GM21619 (cell line): ENCODE measurements around the gene PARD3.

Source experiments
- ATAC-seq: cut with Tn5 transposase; IDR thresholded peaks from one replicate; pipeline ENCODE4 v1.9.1; 2021; ENCODE audit not compliant: unreplicated experiment

PARD3 gene

DNA sequence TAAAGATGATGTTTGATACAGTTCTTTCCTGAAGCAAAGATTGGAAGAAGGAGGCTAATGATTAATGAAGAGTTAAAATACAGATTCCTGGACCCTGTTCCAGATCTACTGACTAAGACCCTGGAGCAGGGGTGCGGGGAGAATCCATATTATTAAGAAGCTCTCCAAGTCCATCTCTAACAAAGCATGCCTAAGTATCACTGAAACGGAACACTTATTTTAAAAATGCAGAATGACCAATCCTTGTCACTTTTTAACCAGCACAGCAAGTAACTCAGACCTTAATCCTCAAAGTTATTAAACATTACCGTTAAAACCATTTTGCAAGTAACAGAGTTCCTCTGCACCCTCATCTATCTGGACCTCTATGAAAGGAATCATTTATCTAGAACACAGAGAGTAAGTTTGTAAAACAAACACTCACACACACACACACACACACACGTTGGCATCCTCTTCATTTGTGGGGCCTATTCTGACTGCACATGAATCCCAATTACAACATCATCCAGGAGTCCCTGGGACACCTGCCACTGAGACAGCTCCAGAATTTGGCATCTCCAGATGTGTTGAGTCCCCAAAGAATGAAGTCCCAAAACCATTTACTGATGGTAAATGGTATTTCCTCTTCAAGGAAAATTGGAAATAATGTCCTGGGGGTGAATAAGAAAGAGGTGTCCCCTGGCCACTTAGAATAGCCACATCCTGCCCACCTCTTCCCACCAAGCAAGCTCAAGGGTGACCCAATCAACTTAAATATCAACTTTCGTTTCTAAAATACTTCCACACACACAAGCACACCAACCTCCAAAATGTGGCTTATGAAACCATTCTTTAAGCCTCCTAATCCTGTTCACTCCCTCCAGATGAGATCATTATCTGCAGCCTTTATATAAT lies 117.5 kb downstream of the PARD3 start:
- ATAC-seq, result no peak

DNA sequence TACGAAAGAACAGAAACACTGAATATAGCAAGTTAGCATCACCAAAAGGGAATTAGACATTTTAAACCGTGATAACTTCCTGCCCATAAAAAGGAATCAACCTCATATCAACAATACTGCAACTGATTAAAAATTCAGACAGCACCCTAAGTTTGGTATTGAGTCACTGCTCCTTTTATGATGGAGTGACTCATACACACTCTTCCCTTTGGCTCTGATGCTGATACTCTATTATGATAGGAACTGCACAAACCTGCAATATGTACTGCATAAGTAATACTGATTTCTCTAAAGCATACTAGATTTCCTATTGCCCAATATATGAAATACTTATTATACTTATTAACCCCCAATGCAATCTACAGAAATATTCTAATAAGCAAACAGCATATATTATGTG lies 118.7 kb downstream of the PARD3 start:
- ATAC-seq, result no peak

DNA sequence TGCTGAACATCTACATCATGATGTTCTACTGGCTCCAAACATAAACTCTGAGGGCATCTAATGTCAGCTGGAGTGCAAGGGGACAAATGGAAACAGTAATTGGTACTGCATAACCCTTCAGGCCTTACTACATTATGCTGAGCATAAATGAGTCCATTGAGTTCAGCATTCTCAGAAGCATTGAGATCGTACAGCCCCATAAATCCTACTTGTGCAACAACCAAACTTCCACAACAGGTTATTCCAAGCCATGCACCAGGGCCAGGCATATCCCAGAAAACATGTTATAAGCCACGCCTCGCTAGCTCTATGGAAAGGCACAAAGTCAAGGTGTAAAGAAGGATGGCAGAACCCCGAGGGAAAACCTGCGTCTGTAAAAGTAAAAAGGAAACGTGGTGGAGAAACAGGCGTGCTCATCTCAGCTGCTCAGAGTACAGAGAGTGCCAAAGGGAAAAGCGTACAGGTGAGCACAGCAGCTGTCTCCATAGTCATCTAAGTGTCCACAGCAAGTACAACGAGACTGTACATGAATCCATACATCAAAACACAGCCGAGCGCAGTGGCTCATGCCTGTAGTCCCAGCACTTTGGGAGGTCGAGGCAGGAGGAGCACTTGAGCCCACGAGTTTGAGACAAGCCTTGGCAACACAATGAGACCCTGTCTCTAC lies 124.6 kb downstream of the PARD3 start:
- ATAC-seq, result no peak

DNA sequence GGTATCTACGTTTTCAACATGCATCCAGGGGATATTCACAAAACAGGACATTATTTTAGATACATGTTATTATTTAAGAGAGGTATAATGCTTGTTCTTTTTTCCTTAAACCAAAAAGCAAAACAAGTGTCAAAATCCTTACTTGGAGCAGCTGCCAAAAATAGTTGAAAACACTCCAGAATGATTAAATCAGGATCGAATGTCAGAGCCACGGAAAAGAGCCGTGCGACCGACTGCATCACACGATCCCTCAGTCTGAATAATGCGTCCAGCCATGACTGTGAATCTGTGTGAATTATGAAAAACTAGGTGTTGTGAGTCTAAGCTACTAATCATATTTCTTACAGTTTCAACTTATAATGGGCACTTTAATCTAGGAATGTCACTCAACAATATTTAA lies 126.0 kb downstream of the PARD3 start:
- no peak for ATAC-seq

DNA sequence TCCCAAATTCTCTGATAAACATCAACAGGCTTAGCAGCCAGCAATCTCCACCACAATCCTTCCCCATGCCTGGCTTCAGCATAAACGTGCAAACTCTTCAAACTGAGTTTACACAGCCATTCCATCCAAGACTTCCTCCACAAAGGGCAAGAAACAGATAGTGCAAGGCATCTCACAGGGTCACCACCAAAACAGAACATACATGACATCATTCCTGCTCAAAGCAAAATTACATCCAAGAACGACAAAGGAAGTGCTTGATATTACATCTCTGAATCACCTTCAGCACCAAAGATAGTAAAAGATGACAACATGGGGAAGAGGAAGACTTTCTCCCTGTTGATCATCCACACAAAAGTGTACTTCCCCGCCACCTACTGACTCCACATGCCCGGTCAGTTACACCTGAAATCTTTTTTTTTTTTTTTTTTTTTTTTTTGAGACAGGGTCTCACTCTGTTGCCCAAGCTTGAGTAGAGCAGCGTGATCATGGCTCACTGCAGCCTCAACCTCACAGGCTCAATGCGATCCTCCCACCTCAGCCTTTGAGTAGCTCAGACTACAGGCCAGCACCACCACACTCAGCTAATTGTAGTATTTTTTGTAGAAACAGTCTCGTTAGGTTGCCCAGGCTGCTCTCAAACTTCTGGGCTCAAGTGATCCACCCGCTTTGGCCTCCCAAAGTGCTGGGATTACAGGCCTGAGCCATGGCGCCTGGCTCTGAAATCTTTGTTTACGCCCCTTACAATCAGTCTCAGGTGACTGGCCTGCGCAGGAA lies 127.5 kb downstream of the PARD3 start:
- ATAC-seq, result no peak

DNA sequence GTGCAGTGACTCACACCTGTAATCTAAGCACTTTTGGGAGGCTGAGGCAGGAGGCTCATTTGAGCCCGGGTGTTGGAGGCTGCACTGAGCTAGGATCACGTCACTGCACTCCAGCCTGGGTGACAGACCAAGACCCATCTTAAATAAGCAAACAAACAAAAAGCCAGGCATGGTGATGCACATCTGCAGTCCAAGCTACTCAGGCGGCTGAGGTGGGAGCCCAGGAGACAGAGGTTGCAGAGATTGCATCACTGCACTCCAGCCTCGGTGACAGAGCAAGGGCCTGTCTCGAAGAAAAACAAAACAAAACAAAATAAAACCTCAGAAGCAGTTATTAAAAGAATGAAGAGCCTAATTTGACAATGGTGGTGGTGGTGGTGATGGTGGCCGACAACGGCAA lies 132.5 kb downstream of the PARD3 start:
- ATAC-seq, result no peak

DNA sequence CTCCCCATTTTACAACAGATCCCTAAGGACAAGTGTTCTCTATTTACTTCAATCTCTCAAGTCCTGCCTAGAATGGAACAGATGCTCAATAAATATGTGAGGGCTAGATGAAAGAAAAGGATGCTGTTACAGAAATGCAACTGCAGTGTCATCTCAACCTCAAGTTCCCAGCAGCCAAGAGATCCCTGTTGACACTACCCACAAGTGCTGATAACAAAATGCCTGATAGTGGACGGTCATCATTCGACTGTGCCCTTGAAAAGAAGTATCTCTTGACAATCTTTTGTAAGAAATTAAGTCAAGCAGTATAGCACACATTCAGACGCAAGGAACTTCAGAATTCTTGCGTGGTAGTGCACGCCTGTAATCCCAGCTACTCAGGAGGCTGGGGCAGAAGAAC lies 133.2 kb downstream of the PARD3 start:
- ATAC-seq, result no peak

DNA sequence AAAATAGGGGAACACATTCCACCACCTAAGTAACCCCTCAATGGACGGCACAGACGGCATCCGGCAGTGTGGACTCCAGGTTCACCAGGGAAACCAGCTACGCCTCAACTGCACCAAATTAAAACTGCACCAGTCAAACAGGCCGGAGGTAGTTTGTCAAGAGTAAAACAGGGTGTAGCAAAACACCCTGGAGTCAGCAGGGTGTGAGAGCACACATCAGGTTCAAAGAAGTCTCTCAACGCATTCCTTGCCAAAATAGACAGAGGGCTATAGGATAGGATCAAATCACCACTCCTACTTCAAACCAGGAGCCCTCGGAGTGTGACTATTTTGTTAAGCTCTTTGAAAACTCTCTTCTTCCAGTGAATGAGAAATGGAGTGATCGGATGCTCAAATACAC lies 135.9 kb downstream of the PARD3 start:
- no peak for ATAC-seq

DNA sequence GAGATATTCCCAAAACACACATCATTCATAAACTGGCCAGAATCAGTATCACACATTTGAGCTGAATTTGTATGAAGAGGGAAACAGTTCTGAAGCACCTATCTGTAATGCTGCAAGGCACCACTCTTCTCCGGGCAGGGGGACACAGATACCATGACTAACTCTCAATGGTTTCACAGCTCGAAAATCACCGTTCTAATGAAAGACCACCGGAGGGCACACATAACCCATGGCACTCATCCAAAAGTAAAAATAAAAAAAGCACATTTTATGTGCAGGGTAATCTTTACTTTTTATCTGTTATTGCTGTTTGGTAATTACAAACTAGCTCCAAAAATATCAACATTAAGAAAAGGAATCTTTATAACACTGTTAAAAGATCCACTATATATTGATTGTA lies 137.5 kb downstream of the PARD3 start:
- no peak for ATAC-seq

DNA sequence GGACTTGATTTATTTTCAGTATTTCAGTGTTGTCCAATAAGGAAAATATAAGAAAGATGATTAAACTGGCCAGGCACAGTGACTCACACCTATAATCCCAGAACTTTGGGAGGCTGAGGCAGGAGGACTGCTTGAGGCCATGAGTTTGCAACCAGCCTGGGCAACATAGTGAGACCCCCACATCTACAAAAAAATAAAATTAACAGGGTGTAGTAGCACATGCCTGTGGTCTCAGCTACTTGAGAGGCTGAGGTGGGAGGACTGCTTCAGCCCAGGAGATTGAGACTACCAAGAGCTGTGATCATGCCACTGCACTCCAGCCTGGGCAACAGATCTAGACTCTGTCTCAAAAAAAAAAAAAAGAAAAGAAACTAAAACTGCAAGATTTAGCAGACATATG lies 138.0 kb downstream of the PARD3 start:
- ATAC-seq, result no peak

DNA sequence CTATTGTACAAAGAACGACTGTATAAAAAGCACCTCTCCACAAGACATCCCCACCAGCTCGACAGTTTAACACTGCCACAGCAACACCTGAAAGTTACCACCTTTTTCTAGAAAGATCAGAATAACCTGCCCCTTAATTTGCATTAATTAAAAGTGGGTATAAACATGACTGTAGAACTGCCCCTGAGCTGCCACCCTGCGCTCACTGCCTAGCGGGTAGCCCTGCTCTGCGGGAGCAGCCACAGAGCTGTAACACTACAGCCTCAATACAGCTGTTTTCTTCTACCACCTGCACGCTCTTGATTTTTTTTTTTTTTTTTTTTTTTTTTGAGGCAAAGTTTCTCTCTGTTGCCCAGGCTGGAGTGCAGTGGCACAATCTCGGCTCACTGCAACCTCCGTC lies 140.9 kb downstream of the PARD3 start:
- ATAC-seq, result no peak

DNA sequence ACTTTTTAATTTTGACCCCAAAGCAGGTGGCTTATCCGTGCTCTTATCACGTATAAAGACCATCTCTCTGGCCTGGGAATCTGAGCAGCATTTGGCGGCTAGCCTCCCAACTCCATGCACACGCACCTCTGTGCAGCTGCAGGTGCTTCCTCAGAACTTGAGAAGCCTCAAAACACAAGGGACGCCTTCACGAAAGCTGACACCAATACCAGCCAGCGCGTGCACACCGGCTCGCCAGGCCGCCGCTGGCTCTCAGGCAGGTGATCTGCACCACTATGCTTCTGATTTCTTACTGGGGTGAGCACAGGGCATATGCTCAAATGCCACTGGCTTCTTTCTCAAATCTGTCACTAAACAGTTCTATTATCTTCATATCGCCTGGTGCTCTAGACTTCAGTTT lies 145.0 kb downstream of the PARD3 start:
- ATAC-seq, result no peak

DNA sequence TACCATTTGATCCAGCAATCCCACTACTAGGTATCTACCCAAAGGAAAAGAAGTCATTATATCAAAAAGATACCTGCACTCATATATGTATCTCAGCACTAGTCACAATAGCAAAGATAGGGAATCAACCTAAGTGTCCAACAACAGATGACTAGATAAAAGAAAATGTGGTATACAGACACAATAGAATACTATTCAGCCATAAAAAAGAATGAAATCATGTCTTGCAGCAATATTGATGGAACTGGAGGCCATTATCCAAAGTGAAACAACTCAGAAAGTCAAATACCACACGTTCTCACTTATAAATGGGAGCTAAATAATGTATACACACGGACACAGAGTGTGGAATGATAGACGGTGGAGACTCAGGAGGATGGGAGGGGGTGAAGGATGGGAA lies 146.0 kb downstream of the PARD3 start:
- no peak for ATAC-seq

DNA sequence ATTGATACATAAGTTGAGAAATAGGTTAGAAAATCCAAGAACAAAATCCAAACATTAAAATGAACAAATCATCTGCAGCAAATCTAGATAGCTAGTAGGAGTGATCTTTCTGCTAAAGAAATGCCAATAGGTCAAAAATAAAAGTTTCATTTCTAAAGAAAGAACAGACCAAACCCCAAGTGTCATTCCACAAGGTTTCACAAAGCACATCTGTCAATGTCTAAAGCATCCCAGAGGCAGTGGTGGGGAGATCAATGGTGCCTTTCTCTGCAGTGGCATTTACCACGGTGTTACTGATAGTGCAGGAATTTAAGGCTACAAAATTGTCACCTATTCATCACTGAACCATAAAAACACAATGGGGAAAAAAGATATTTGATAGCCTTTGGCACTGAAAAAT lies 147.9 kb downstream of the PARD3 start:
- no peak for ATAC-seq

DNA sequence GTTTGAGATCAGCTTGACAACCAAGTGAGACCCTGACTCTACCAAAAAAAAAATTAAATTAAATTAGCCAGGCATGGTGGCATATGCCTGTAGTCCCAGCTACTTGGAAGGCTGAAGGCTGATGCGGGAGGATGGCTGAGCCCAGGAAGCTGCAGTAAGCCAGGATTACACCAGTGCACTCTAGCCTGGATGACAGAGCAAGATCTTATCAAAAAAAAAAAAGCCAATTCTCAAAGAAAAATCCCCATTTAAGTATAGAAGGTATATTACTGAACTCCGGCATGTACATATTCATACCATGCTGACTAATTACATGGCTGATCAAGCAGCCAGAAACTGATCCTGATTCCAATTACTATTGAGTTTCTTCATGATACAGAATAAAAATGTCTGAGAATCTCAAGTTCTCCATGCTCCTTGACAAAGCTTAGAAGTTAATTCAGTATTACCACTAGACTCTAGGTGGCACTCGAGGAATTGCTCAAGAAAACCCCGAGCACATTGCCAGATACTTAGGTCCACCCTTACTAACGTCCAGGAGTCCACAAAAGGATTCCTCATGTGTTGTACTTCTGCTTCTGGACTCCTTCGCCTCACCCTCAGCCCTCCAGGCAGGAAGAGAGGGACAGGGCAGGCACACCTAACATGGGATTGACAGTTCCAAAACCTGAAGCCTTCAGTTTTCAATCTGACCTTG lies 148.9 kb downstream of the PARD3 start:
- peak; percentile 85 for ATAC-seq

DNA sequence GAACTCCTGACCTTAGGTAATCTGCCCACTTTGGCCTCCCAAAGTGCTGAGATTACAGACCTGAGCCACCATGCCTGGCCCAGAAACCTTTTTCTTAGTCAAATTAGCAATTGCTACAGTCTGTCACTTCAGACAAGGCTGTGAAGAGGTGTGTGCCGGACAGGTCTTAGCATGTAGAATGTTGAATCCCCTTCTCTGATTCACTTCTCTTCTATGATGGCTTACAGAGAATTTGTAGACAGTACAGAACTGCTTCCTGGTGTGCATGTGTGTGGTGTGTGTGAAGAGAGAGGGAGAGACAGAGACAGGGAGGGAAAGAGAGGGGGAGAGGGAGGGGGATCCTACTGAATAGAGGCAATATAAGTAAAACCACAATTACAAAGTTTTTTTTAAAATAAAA lies 150.4 kb downstream of the PARD3 start:
- no peak for ATAC-seq

DNA sequence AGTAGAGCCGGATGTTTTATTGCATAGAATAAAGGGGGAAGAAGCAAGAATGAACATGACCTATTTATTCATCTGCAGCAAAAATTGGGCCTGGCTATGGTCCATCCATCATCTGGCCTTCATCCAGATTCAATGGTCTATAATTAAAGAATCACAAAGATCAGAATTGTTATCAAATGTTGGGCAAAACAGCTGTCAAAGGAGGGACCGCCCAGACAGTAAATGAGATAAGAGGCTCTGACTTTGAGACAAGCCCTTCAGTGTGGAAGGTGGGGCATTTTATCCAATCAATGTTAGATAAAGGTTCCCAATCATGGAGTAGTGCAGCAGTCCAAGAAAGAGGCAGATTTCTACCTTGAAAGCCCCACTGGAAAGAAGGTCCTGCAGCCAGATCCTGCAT lies 153.5 kb downstream of the PARD3 start:
- ATAC-seq, result no peak

DNA sequence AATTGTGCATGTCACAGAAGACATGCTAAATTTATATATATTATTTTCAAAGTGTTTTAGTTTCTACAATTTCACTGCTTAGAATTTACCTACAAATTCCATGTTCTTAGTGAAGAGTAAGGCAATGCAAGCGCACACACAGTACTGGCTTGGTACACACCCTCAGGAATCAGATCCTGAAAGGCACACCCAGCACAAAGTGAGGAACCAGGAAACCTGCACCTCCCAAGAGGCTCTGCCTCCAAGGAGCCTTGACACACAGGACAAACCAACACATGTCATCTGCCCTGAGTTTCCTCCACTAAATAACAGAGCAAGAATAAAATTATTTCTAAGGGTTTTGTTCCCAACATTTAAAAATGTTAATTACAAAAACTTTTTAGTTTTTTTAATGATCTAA lies 156.2 kb downstream of the PARD3 start:
- no peak for ATAC-seq

DNA sequence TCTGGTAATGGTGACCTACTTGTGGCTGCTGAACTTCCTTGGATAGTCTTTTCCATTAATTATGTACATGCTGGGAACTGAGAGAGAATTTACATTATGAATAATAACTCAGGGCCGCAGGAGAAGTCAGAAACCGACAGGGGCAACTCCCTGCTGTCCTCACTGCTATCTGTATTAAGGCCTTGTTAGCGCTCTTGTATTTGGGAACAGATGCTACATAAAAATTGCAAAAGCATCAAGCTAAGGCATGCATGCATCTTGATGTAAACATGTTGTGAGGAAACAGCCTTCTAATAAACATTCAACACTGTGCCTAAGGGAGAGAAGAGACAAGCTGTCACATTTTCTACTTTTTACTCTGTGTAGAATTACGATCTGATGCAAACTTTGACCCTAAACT lies 158.4 kb downstream of the PARD3 start:
- no peak for ATAC-seq

DNA sequence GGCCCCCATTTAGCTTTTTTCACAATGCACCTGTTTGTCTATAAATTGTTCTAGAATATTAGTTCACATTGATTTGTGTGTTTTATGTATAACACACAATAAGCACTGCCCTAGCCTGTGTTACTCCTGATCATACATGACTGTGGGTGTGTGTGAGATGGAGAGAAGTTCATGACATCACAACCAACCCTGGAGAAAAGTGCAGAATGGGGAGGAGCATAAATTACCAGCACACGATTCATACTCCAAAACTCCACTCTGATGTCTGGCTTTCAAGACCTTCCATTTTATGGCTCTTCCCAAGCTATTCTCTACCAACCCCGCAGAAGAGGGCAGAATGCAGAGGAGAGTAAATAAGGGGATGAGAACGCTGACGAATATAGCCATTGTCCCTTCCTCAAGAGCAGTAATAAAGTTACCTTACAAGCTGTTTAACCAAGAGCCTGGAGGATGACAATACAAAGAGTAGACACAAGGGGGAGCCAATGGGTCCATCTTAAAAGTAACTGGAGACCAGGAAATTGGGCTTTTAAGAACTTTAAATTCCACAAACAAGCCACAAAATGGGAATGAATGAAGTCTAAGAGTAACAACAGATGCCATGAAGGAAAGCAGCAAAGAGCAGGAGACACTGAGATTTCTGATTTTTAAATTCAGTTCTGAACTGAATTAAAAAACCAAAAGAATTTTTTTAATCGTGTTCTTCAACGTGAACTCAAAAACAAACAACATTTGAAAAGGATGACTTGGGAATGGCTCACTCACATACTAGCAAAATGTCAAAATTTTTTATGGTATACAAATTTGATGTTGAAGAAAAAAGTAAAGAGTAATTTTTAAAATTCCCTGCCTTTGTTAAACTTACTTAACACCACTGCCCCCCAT lies 159.6 kb downstream of the PARD3 start:
- ATAC-seq, result no peak
